Measurements from ENCODE around the gene BIRC7. TPM values are rescaled to one million over a fixed set of nuclear protein-coding genes. Genes with fewer than 3 reads are reported as not detected.

BIRC7 gene
- total RNA-seq, 1 experiment from 2014 or later = 0.96 TPM

GRCh38 chr20:63189846-63190559 is 45.7 kb upstream of the BIRC7 start:
- no peaks in the 10 kb centered on the region for H3K27me3 ChIP-seq (ENCODE audit: insufficient read depth, low read length)
- ChIA-PET POLR2A (no interaction called here), RAD21 (ENCODE audit: low non-redundant PET in 1 of 2, low total read pairs in 2 of 2, uncharacterized antibody in 2 of 2, unreplicated experiment in 2 of 2) (no interaction called here), CTCF (interaction anchor here (1.1 to 2.5 kb wide), 5 partner anchors 8 to 218 kb away, joined by 3 to 9 read pairs (median 4); no protein-coding TSS in a partner anchor)
- H3K9ac ChIP-seq (ENCODE audit: low read length) = no peak overlapping the region
- H3K9me3 ChIP-seq (ENCODE audit: control insufficient read depth in 1 of 2, insufficient read depth in 1 of 2, low read depth in 1 of 2, low read length in 2 of 2) = no peaks in the 10 kb centered on the region
- H3K4me2 ChIP-seq (ENCODE audit: low read length) = no peak overlapping the region
- H3K9me2 ChIP-seq (ENCODE audit: insufficient read depth) = no peaks in the 10 kb centered on the region
- peaks cover 0 to 3% of the 10 kb centered on the region in 2 experiments; a peak in 3 of 4 replicates for H3K36me3 ChIP-seq (ENCODE audit: control insufficient read depth in 1 of 2, insufficient read depth in 2 of 2, low read length in 2 of 2)
- H3K27ac ChIP-seq (ENCODE audit: low read depth, low read length) = no peak overlapping the region
- no TSS peak for BruUV-seq (replicated peaks)
- peaks cover 14 to 27% of the 10 kb centered on the region in 2 experiments for H3K4me1 ChIP-seq (ENCODE audit: control insufficient read depth in 1 of 2, insufficient read depth in 2 of 2, low read length in 2 of 2)
- H3K79me2 ChIP-seq (ENCODE audit: insufficient read depth, low read length) = peaks cover 4% of the 10 kb centered on the region
- TF ChIP-seq SIN3A (IDR thresholded peaks at IDR 0.05; ENCODE audit: low read depth) (no peak), CEBPB (IDR thresholded peaks at IDR 0.05; ENCODE audit: low read depth) (no peak)
- H2AFZ ChIP-seq (ENCODE audit: low read depth, low read length, poor library complexity, severe bottlenecking) = no peak overlapping the region
- DNase-seq (ENCODE audit: low read depth, low spot score) (no peak), ATAC-seq (no peak)
- H4K20me1 ChIP-seq (ENCODE audit: insufficient read depth) = peaks cover 4% of the 10 kb centered on the region; the same call in 1 of the 2 replicates
- intact Hi-C loops (cut with micrococcal nuclease) = no loop called here
- no peak overlapping the region for H3K4me3 ChIP-seq (replicated peaks in 1 of 2; ENCODE audit: low read depth in 1 of 2, low read length in 2 of 2)

- no peak for TF ChIP-seq ELF1 (IDR thresholded peaks at IDR 0.05; ENCODE audit: borderline replicate concordance, low read depth)
- no peak for TF ChIP-seq ZBTB33 (IDR thresholded peaks at IDR 0.05; ENCODE audit: extremely low read depth, insufficient replicate concordance, low read length)
- no peak for TF ChIP-seq SP1 (IDR thresholded peaks at IDR 0.05; ENCODE audit: low read depth)
- TF ChIP-seq EGR1 (IDR thresholded peaks at IDR 0.05; ENCODE audit: low read depth) = no peak
- Histone ChIP-seq H3K9me2 (ENCODE audit: insufficient read depth) (no peaks in the 10 kb centered on the region), H3K27ac (ENCODE audit: low read depth, low read length) (peak overlapping the region; percentile 9; the same call in 1 of the 2 replicates), H3K9ac (ENCODE audit: low read length) (0 out of 2 replicates have a peak overlapping the region, but pooled peaks have one; percentile 23), H3K4me2 (ENCODE audit: low read length) (peak overlapping the region; percentile 57), H2AFZ (ENCODE audit: low read depth, low read length, poor library complexity, severe bottlenecking) (no peak overlapping the region), H3K4me1 (ENCODE audit: control insufficient read depth in 1 of 2, insufficient read depth in 2 of 2, low read length in 2 of 2) (peaks cover 14 to 27% of the 10 kb centered on the region in 2 experiments), H4K20me1 (ENCODE audit: insufficient read depth) (peaks cover 6% of the 10 kb centered on the region; the same call in 1 of the 2 replicates), H3K36me3 (ENCODE audit: control insufficient read depth in 1 of 2, insufficient read depth in 2 of 2, low read length in 2 of 2) (peaks cover 0 to 9% of the 10 kb centered on the region in 2 experiments; a peak in 3 of 4 replicates), H3K27me3 (ENCODE audit: insufficient read depth, low read length) (no peaks in the 10 kb centered on the region), H3K9me3 (ENCODE audit: control insufficient read depth in 1 of 2, insufficient read depth in 1 of 2, low read depth in 1 of 2, low read length in 2 of 2) (no peaks in the 10 kb centered on the region), H3K4me3 (replicated peaks in 1 of 2; ENCODE audit: low read depth in 1 of 2, low read length in 2 of 2) (0 out of 4 replicates have a peak overlapping the region, but pooled peaks of 1 of the 2 experiments have one; percentile 4), H3K79me2 (ENCODE audit: insufficient read depth, low read length) (peaks cover 12% of the 10 kb centered on the region)
- ChIA-PET POLR2A (interaction anchor here (1.4 kb wide), 1 partner anchor 24 kb away, joined by 3 read pairs; no protein-coding TSS in a partner anchor), RAD21 (ENCODE audit: low non-redundant PET in 1 of 2, low total read pairs in 2 of 2, uncharacterized antibody in 2 of 2, unreplicated experiment in 2 of 2) (interaction anchor here in 1 of 2 experiments (0.6 kb wide), 1 partner anchor 50 kb away, joined by 5 read pairs; no protein-coding TSS in a partner anchor), CTCF (interaction anchor here (0.7 to 2.5 kb wide), 6 partner anchors 8 to 218 kb away, joined by 3 to 9 read pairs (median 4); no protein-coding TSS in a partner anchor)
- BruUV-seq (replicated peaks) = no TSS peak
- intact Hi-C loops (cut with micrococcal nuclease) = no loop called here
- ATAC-seq = peak; percentile 9
- no peak for DNase-seq (ENCODE audit: low read depth, low spot score)
Observed at GRCh38 chr20:63190828-63191227, 44.9 kb upstream of the BIRC7 start.
